DOHH2 (cell line): ENCODE measurements around the gene RNF150.

ENCODE experiments used
- EZH2phosphoT487 ChIP-seq: fragments of 200-600 bp; sonication (generic); IDR thresholded peaks from 2 replicates; pipeline ENCODE4 v1.6.1; 2017; ENCODE audit warnings: borderline replicate concordance, mild to moderate bottlenecking, antibody characterized with exemption, low read length, moderate library complexity, mixed read lengths
- TF ChIP-seq, protein P1 (sequence below): fragments of 200-600 bp; sonication (generic); IDR thresholded peaks from one replicate; pipeline ENCODE4 v1.5.1; 2014; ENCODE audit warnings: antibody characterized with exemption, mild to moderate bottlenecking, low read depth, low read length; ENCODE audit not compliant: poor library complexity, severe bottlenecking

DNA sequence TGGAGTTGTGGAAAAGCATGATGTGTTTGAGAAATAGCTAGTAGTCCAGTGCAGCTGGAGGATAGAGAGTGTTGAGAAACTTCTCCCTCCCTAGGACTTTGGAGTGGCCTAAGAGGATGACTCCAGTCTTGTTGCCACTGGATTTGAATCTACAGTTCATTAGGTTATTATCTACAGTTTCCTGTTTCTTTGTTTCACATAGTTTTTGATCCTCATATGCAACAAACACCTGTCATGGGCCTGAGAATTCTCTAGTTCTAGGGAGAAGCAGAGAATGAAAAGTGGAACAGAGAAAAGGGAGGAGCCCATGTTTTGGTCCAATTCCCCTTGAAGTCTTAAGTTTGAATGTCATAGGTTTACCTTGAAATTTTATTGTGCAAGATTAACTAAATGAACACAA lies 303.4 kb downstream of the RNF150 start:
- TF ChIP-seq, protein P1, sequence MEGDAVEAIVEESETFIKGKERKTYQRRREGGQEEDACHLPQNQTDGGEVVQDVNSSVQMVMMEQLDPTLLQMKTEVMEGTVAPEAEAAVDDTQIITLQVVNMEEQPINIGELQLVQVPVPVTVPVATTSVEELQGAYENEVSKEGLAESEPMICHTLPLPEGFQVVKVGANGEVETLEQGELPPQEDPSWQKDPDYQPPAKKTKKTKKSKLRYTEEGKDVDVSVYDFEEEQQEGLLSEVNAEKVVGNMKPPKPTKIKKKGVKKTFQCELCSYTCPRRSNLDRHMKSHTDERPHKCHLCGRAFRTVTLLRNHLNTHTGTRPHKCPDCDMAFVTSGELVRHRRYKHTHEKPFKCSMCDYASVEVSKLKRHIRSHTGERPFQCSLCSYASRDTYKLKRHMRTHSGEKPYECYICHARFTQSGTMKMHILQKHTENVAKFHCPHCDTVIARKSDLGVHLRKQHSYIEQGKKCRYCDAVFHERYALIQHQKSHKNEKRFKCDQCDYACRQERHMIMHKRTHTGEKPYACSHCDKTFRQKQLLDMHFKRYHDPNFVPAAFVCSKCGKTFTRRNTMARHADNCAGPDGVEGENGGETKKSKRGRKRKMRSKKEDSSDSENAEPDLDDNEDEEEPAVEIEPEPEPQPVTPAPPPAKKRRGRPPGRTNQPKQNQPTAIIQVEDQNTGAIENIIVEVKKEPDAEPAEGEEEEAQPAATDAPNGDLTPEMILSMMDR: no peak
- TF ChIP-seq EZH2phosphoT487: no peak
